Kidney epithelial cell (primary cell): ENCODE results near the gene CENPC. TPM values are rescaled to one million over a fixed set of nuclear protein-coding genes. Genes with fewer than 3 reads are reported as not detected.

Experiments
- DNase-seq: peaks from one replicate; pipeline ENCODE4 v3.0.0-alpha.2; 2010; ENCODE audit warnings: low read depth
- H3K27me3 ChIP-seq: 2 replicates; pipeline ENCODE4 v1.6.0; 2011; ENCODE audit warnings: low read length; ENCODE audit not compliant: control insufficient read depth, insufficient read depth
- H3K36me3 ChIP-seq: 2 replicates; pipeline ENCODE4 v1.5.1; 2011; ENCODE audit warnings: low read length; ENCODE audit not compliant: control insufficient read depth, insufficient read depth
- H3K4me3 ChIP-seq: 2 replicates; pipeline ENCODE4 v1.5.1; 2011; ENCODE audit warnings: low read depth, mild to moderate bottlenecking, control low read depth, low read length
- CTCF ChIP-seq: IDR thresholded peaks from 2 replicates; pipeline ENCODE4 v1.5.1; 2011; ENCODE audit warnings: mild to moderate bottlenecking, moderate library complexity, low read length, control low read depth, inconsistent platforms; ENCODE audit not compliant: insufficient read depth, poor library complexity, severe bottlenecking
- total RNA-seq: library from RNA; depleted of rRNA; stranded (reverse); fragments of >200 nt; gene quantifications from 2 replicates; pipeline ENCODE4 v1.2.3, GENCODE V29; 2015

CENPC gene
- total RNA-seq, 1 donor from 2014 or later: 7.8 TPM

- TF ChIP-seq CTCF: no peak
- no peak overlapping the region for H3K4me3 ChIP-seq
- no peak for DNase-seq
- no peaks in the 10 kb centered on the region for H3K36me3 ChIP-seq
- H3K27me3 ChIP-seq: no peaks in the 10 kb centered on the region
These were observed 5.1 kb upstream of the CENPC start for GRCh38 chr4:67550451-67550850.

GRCh38 chr4:67549123-67549522, 3.8 kb upstream of the CENPC start:
- peak; percentile 32 for TF ChIP-seq CTCF
- Histone ChIP-seq H3K36me3 (no peaks in the 10 kb centered on the region), H3K27me3 (no peaks in the 10 kb centered on the region), H3K4me3 (no peak overlapping the region)
- no peak for DNase-seq

- Histone ChIP-seq H3K27me3 (no peaks in the 10 kb centered on the region), H3K4me3 (no peak overlapping the region), H3K36me3 (no peaks in the 10 kb centered on the region)
- no peak for TF ChIP-seq CTCF
- no peak for DNase-seq
These were observed 1.7 kb upstream of the CENPC start for GRCh38 chr4:67546971-67547370.

GRCh38 chr4:67546004-67546356, 677 bp upstream of the CENPC start:
- DNase-seq: no peak

GRCh38 chr4:67542076-67542475, 3.2 kb downstream of the CENPC start:
- Histone ChIP-seq H3K4me3 (no peak overlapping the region), H3K36me3 (no peaks in the 10 kb centered on the region), H3K27me3 (no peaks in the 10 kb centered on the region)
- no peak for TF ChIP-seq CTCF
- DNase-seq: no peak

More at GRCh38 chr4:67546004-67546356, 677 bp upstream of the CENPC start:
- TF ChIP-seq CTCF: no peak
- no peaks in the 10 kb centered on the region for H3K27me3 ChIP-seq
- H3K36me3 ChIP-seq: no peaks in the 10 kb centered on the region
- peak overlapping the region; percentile 79 for H3K4me3 ChIP-seq

GRCh38 chr4:67539830-67540229, 5.5 kb downstream of the CENPC start:
- no peak for DNase-seq
- TF ChIP-seq CTCF: no peak
- H3K4me3 ChIP-seq: no peak overlapping the region
- H3K36me3 ChIP-seq: no peaks in the 10 kb centered on the region
- no peaks in the 10 kb centered on the region for H3K27me3 ChIP-seq
